Amniotic stem cell (primary cell): ENCODE results near the gene GATAD1.
"Not testable (repeated sequence)": the region's sequence is repeated elsewhere in the genome, so short reads cannot be mapped to it uniquely, and the experiment has no call there.

Experiments
- DNase-seq: peaks from one replicate; lab custom pipeline; 2025; lab: John Stamatoyannopoulos, UW

GATAD1 gene

DNA sequence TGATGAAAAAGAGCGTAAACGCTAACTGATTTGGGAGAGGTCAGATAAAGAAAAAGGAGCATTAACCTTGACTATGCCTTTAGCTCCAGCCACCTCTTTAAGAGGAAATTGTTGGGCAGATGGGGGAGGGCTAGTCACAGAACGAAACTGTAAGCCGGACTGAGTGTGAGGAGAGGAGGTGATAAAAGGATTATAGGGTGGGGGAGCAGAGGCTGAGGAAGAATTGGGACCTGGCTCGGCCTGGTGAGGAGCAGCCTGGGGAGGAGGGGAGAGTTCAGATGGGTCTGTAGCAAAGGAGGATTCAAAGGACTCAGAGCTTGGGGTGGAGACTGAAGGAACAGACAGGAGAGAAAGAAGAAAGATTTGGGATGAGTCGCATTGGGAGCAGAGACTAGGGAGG is 36.3 kb downstream of the GATAD1 start:
- DNase-seq = not testable (repeated sequence)

DNA sequence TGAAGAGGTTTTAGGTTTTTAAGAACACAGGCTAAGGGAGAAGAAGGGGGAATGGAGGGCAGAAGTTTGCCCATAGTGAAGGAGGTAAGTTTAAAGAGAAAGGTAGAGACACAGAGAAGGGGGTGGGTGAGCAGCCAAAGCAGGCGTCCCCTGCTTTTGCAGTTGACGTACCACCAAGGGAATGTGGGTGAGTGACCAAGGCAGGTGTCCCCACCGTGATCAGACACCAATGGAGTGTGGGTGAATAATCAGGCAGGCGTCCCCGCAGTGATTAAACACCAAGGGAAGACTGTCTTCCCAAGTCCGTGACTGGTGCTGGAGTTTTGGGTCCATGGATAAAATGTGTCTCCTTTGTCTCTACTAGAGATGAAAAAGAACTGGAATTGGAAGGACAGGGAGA is 36.9 kb downstream of the GATAD1 start:
- not testable (repeated sequence) for DNase-seq

DNA sequence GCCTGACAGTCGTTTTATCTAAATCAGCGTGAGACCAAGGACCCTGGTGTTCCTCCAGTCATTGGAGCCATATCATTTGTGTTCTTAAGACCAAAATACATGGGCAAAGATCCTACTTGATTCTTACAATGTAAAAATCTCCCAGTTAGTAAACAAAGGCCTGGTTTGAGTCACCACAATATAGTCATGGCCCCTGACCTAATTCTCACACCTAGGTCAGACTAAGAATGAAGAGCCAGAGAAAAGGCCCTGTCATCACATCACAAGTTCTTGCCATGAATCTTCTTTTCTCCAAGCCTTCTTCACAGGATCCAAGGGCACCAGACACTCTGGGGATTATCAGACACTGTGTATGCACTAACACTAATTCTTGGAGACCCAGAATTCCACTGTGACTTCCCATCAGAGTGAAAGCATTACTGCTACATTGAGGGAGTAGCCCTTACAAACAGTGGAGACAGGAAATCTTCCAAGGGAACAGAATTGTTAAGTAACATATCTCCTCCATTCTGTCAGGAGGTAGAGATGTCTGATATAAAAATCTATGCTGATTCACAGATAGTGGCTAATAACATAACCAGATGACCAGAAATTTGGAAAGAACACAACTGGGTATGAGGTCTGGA is 38.1 kb downstream of the GATAD1 start:
- no peak for DNase-seq

DNA sequence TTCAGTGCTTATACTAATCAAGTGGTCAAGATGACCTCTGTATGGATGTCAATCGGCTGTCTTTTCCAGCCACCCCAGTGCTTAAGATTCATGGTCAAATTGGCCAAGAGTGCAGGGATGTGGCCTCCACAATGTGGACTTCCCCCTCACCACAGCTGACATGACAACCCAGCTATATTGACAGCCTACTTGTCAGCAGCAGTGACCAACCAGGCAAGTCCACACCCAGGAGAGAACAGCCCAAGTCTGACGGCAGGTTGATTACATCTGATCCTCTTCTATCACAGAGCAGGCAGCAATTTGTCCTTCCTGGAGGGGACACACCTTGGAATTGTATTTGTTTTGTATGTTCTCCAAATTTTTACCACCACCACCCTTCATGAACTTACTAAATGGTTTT is 38.7 kb downstream of the GATAD1 start:
- no peak for DNase-seq

DNA sequence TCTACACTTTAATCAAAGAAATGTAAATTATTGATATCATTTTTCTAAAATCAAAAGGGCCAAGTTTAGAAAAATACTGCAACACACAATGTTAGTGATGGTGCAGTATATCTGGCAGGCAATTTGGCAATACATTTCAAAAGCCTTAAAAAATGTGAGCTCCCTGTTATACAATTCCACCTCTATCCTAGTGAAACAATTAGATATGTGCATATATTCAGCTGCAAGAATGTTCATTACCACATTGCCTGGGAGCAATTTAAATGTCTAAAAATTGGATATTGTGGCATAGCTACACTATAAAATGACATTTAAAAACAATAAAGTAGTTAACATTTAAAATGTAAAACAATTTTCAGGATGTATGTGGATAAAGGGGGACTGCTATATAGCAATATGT is 40.5 kb downstream of the GATAD1 start:
- no peak for DNase-seq

DNA sequence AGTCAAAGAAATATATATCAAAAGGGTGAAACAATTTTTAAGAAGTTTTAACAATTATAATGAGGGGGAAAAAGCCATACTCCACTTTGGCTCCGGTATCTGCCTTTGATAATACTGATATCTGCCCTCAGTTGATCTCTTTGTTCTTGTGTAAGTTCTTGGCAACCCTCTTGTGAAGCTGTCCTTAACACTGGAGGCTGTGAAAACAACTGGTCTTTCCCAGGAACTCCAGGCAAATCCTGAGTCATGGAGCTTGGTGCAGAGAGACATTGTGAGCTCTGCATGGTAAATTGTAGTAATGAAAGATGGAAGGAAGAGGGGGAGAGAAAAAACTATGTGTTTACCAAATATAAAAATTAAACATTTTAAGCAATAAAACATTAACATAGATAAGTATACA is 42.4 kb downstream of the GATAD1 start:
- DNase-seq = no peak

DNA sequence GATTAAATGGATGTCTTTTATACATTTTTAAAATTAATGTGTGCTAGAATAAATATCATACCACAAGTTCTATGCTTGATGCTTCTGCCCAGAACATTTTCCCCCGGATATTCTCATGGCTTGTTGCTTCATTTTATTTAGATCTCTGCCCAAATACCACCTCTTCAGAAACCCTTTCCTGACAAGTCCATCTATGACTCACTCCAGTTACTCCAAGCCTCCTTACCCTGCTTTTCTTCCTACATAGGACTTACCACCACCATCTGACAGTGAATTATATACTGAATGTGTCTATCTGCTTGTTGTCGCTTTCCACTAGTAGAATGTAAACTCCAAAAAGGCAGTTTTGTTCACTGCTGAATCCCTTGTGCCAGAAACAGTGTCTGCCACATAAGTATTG is 49.6 kb downstream of the GATAD1 start:
- DNase-seq = no peak

DNA sequence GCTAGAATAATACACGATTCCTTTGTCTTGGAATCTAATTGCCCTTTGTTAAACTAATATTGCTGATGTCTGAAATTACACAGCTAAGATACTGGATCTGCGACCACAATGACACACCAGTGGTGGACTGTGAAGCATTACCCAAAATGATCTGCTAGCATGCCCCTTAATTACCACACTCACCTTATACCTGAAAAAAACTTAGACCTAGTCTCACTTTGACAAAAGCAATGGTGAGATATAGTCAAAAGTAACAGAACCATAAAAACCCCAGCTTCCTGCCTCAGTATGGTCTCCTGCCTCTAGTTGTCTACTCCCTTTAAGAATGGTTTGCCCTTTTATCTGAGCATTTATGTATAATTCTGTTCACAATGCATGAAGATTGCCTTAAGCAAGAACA is 51.3 kb downstream of the GATAD1 start:
- DNase-seq = no peak

DNA sequence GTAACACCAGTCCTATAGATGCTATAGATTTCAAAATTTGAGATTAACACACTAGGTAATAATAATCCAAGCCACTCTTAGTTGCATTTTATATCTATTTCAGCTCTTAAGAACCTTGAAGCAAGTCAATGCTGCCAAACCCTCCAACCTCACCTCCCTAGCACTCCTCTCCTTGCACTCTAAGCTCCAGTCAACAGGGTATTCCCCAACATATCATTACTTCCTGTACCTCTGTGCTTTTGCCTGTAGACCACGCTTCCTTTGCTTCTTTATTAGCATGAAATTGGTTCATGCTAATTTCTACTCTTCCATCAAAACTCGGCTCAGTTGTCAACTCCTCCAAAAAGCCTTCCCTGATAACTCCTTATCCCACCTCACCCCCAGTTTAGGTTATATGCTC is 56.5 kb downstream of the GATAD1 start:
- DNase-seq = no peak

DNA sequence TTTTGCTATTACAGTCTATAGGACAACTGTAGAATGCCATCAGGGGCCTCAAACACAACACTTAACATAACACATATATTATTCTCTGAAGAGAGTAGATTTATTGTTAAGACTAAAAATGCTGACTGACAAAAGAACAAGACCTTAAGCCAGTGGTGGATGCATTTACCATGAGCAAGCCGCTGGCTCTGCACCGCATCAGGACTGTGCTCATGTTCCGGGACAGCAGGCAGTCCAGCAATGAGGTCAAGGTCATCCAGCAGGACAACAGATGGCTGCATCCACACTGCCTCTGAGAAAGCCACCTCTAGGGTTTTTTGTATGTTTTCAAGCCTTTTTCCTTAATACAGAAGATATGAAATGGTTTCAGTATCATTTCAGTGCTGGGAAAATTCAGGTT is 57.3 kb downstream of the GATAD1 start:
- DNase-seq = no peak

DNA sequence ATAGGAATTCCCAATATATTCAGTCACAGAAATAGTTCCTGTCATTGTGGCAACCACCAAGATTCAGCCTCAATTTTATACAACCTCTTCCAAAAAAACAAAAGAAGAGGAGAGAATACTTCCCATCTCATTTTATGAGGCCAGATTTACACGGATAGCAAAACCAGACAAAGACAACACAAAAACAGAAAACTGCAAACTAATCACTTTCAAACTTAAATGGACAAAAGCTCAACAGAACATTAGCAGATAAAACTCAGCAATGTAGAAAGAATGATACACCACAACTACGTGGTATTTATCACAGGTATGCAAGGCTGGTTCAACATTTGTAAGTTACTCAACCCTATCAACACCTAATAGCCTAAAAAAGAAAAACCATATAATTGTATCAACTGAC is 59.1 kb downstream of the GATAD1 start:
- no peak for DNase-seq

DNA sequence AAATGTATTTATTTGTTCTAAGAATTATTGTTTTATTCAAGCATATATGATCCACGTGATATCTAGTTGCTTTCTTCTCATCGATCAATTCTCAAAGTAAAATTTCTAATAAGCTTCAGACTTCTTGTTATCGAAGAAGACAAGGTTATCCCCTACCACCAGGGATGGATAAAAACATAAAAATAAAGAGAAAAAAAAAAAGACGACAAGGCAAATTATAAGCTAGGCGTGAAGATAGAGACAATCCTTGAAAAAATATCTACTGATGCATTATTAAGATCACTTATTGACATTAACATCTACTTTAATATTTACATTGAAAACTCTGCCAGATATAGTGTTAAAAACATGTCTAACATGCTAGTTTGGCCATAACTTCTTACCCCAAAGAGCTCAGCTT is 61.7 kb downstream of the GATAD1 start:
- DNase-seq = no peak
